ENCODE results near the gene RHBDD1.

The RHBDD1 gene

DNA sequence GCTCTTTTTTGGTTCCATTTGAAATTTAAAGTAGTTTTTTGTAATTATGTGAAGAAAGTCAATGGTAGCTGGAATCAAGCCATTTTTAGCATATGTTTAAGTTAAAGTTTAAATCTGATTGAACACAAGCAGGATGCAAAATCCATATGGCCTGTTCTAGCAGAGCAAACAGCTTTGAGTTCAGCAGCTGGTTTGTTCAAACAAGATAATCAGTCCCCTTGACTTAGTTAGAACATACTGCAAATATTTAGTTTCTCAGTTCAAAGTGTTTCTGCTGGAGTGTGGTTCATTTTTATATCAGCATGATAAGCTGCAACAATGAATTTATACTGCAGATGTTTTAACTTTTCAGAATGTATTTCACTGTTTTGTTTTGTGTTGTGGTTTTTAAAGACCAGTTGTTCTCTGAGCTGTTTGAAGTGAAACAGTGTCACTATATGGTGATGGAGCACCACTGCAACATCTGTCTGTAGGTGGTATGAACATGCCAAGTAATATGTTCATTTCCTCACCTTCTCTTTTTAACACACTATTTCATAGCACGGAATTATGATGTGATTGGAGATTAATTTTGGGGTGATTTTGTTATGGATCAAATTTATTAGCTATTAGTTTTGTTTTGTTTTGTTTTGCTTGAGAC, 202.8 kb downstream of the RHBDD1 start:
- no peak overlapping the region for H3K4me3 ChIP-seq (ENCODE audit: severe bottlenecking)
- ATAC-seq (ENCODE audit: low read depth) = no peak
- TF ChIP-seq, protein P1, sequence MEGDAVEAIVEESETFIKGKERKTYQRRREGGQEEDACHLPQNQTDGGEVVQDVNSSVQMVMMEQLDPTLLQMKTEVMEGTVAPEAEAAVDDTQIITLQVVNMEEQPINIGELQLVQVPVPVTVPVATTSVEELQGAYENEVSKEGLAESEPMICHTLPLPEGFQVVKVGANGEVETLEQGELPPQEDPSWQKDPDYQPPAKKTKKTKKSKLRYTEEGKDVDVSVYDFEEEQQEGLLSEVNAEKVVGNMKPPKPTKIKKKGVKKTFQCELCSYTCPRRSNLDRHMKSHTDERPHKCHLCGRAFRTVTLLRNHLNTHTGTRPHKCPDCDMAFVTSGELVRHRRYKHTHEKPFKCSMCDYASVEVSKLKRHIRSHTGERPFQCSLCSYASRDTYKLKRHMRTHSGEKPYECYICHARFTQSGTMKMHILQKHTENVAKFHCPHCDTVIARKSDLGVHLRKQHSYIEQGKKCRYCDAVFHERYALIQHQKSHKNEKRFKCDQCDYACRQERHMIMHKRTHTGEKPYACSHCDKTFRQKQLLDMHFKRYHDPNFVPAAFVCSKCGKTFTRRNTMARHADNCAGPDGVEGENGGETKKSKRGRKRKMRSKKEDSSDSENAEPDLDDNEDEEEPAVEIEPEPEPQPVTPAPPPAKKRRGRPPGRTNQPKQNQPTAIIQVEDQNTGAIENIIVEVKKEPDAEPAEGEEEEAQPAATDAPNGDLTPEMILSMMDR (IDR thresholded peaks at IDR 0.05; ENCODE audit: poor library complexity, severe bottlenecking) = no peak
- no peak for DNase-seq (ENCODE audit: low spot score)
- no peaks in the 10 kb centered on the region for H3K4me1 ChIP-seq (ENCODE audit: insufficient read depth, poor library complexity, severe bottlenecking)
- no peaks in the 10 kb centered on the region for H3K36me3 ChIP-seq (ENCODE audit: low read depth)
- no peaks in the 10 kb centered on the region for H3K9me3 ChIP-seq (ENCODE audit: severe bottlenecking)
- no peaks in the 10 kb centered on the region for H3K27me3 ChIP-seq (ENCODE audit: insufficient read depth, poor library complexity, severe bottlenecking)
- no peak overlapping the region for H3K27ac ChIP-seq (ENCODE audit: poor library complexity, severe bottlenecking)

DNA sequence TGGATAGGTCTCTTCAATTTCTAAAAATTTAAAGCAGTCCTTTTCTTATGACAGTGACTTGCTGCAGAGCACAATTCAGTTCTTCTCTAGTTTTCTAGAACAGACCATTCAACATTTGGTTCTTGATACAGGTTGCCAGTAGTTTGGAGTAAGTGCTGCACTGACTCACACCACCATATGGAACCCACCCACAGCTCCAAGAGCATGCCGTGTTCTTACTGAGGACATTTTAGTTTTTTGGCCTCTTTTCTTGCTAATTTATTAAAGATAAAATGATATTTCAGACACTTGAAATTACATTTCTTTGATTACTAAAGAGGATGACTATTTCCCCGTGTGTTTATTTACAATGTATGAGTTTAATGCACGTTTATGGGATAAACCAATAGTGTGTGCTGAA, 208.1 kb downstream of the RHBDD1 start:
- no peaks in the 10 kb centered on the region for H3K9me3 ChIP-seq (ENCODE audit: severe bottlenecking)
- H3K36me3 ChIP-seq (ENCODE audit: low read depth) = no peaks in the 10 kb centered on the region
- H3K4me3 ChIP-seq (ENCODE audit: severe bottlenecking) = no peak overlapping the region
- ATAC-seq (ENCODE audit: low read depth) (no peak), DNase-seq (ENCODE audit: low spot score) (no peak)
- TF ChIP-seq, protein P1 (IDR thresholded peaks at IDR 0.05; ENCODE audit: poor library complexity, severe bottlenecking) = no peak
- H3K27me3 ChIP-seq (ENCODE audit: insufficient read depth, poor library complexity, severe bottlenecking) = no peaks in the 10 kb centered on the region
- H3K27ac ChIP-seq (ENCODE audit: poor library complexity, severe bottlenecking) = no peak overlapping the region
- no peaks in the 10 kb centered on the region for H3K4me1 ChIP-seq (ENCODE audit: insufficient read depth, poor library complexity, severe bottlenecking)

Measured in RWPE2 (cell line).